ENCODE measurements around the gene SRGAP1.
A peak's percentile ranks its signal among the peaks of the same experiment; 100 is the strongest.

The SRGAP1 gene

DNA sequence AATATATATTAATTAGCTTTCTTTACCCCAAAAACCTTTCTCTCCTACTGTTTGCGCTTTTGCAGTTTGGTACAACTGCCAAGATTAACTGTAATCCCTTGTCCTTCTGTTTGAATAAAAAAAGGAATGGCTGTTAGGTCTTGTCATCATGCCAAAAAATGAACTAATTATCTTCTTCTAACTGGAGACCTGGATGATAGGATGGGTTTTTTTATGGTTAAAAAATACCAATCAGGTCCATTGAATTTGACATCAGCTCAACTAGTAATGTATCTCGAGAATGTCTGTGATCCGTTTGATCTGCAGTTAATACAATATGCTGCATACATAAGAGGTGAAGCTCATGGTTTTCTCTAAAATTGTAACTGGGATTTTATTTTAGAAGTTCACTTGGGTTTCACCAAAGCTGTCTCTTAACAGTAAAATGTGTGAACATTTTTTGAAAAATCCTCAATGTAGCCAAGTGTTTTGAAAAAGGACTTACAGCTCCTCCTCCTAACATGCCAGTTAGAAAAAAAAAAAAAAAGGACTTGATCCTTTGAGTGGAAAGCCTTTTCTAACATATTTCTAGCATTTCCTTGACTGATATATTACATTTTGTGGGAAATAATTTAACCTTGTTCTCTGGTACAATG is 96.8 kb downstream of the SRGAP1 start:
- no peak for DNase-seq

DNA sequence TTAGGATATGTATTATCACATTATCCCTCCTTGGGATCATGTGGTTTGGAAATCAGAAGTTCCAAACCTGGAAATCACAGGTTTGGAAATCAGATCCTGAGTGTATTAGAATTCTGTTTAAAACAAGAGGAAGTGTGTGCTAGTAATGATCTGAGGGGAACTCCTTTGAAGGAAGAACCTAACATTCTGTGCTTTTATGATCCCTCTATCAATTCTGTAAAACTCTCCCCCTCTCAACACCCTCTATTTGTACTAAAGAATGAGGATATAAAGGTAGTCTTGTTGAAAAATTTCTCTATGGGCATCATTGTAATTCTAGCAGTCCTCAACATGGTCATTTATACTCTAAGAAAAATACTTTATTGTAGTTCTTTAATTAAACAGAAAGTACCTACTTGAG is 97.4 kb downstream of the SRGAP1 start:
- DNase-seq: peak in 1 of 2 donors; percentile 29

DNA sequence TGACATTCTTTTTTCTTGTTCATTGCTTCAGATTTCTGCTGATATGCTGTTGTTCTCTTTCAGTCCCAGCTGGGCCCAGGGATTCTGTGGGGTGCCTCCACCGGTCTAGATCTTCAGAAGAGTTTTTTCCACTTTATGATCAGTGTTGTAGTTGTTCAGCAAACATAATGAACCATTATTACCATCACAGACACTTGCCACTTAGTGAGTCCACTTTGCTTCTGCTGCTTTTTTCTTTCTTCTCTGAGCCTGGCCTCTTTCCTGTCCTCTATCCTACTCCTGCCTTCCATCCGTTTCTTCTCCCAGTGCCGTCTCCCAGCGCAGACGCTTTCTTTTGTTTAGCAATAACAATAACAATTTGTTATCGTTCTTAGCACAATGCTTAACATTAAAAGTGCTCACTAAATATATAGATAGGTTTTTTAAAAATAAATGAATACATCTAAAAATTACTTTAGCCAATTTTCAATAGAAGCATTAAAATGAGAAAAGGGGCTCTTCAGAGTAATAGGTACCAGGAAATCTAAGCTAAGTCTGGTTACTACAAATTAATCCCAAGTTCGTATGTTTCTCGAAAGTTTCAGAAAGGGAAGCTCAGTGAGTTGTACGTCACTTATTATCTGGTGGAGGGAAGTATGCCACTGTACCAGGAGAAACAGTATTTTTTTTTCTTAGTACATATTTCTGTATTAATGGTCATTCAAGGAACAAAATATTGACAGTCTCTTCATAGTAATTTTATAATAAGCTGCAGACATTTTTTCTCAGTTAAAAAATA is 98.2 kb downstream of the SRGAP1 start:
- DNase-seq: no peak

DNA sequence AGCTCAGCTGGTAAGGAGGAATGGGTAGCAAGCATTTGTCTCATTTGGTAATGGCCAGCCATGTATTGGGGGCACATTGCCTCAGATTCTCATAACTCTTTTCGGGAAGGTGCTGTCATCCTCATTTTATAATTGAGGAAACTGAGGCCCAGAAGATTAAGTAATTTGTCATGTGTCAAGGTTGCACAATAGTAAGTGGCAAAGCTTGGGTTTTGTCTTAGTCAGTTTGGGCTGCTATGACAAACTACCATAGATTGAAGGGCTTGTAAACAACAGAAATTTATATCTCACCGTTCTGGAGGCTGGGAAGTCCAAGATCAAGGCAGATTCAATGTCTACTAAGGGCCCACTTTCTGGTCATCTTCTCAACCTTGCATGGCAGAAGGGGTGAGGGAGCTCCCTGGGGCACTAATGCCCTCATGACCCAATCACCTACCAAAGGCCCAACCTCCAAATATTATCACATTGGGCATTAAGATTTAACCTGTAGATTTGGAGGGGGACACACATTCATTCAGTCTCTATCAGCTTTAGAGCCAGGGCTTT is 99.6 kb downstream of the SRGAP1 start:
- DNase-seq: no peak

DNA sequence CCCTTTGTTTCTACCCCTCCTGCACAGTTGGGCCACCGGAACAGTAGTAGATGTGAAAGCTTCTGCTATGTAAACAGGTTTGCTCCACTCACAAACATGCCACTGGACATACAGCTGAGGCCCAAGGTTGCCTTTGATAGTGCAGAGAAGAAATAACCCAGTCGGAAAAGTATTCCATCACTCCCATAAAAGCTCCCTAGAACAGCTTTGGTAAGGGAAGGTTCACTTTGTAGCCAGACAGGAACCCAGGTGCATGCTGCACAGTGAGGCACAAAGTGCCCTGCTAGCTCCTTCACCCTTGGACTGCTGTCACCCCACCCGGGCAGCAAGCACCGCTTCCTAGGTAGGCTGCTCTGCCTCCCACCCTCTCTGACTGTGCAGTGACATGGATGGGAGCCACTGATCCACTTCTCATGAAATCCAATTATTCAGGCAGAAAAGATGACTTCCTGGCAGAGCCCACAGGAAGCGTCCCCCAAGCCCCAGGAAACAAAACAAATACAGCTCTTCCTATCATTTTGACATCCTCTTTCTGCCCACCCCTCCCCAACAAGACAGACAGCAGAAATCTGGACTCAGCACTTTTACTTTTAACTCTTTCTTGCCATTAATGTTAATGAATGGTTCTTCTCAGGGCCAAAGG is 100.2 kb downstream of the SRGAP1 start:
- DNase-seq: no peak

DNA sequence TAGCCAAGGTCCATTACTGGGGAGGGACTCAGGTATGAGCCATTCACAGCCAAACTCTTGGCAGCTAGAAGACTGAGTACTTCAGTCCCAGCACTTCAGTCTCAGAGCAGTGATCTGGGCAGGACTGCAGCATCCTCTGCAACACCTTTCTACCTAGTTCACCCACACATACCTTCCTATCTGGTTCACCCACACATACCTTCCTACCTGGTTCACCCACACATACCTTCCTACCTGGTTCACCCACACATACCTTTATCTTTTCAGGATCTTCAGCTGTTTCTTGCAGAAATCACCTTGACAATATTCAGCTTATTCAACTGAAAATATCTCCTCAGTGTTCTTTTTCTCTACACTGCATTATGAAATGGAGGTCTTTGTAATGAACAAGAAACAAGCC is 101.3 kb downstream of the SRGAP1 start:
- DNase-seq: no peak

DNA sequence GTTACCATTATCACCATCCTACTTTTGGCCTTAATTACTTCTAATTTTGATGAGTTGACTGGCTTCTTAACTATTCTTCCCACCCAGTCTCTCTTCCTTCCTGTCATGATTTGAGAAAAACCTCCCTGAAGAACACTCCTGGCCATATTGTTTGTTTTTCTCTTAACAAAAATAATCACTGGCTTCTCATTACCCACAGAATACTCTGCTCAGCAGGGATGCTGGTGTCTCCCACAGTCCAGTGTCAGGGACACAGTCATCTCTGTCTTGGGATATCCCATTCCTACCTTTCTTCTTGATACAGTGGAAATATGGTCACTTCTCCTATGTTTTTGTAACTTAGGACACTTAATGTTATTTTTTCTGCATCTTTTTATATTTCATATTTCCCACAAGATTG is 103.7 kb downstream of the SRGAP1 start:
- no peak for DNase-seq

DNA sequence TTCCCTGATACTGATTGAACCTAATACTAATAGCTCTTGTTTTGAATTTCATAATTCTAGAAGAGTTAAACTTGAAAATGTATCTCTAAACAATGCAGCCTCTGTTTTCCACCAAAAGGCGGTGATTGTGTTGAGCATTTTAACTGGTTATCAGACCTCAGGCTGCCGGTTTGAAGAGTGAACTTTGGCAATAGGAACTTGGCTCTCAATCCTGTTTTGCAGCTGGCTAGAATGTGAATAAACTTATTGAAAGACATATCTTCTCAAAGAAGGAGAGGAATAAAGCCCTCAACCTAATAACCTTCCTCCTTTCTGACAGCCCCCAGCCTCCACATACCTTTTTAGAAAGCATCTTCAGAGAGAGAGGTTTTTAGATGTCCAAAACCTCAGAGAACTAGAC is 105.4 kb downstream of the SRGAP1 start:
- no peak for DNase-seq

DNA sequence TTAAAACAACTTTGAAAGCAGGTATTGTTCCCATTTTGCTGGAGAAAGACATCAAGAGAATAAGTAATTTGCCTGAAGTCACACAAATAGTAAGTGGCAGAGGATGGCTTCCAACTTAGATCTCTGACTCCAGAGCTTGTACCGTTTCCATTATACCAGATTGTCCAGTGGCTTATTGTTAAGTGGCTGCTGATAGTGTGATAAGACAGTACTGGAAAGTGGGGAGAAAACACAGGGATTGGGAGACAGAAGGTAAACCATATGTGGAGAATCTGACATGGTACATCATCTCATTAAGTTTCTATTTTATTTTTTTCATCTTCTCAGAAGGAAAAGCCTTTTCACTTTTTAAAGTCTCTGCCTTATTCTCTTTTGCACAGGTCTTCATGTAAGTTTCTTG is 108.5 kb downstream of the SRGAP1 start:
- no peak for DNase-seq

DNA sequence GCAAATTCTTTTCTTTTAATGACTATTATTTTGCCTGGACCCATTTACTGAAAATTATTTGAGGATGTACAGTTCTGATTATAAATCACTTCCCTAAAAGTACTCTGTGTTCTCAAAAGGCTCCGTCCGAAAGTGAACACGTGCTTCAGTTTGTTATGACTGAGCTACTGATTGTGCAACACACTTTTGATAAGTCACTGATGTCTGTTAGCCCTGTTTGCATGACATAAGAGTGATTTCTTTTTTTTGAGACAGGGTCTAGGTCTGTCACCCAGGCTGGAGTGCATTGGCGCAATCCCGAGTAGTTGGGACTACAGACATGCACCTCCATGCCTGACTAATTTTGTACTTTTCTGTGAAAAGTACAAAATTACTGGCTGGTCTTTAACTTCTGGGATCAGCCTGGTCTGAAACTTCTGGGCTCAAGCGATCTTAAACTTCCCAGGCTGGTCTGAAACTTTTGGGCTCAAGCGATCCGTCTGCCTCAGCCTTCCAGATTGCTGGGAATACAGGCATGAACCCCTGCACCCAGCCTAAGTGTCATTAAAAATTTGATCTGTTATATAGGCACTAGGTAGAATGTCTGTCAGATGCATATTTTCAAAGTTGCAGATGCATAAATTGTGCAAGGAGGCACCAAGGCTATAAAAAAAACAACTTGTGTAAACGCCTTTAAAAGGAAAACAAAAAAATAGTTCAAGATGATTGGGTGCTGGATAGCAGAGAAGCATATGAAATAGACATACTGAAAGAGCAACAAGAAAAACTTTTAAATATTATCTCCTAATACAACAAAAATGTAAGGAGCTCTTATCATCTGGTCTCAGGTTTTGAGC is 111.5 kb downstream of the SRGAP1 start:
- DNase-seq: peak; percentile 85 to 94

DNA sequence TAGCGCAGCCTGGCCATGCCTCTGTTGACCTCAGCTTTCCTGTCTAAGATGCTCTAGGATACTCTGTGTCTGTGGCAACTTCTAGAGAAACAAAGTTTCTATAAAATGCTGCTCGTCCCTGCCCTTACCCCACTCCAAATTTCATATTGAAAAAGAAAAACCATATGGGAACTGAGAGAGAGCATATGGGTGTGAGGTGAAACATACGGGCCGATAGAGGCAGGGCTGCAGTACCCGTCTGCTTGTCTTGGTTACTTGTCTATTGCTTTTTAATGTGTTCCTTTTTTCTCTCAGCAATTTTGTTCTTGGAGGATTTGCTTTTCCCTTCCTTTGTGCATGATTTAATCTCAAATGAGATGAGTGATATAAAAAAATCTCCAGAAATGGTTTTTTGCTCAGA is 113.0 kb downstream of the SRGAP1 start:
- DNase-seq: no peak

DNA sequence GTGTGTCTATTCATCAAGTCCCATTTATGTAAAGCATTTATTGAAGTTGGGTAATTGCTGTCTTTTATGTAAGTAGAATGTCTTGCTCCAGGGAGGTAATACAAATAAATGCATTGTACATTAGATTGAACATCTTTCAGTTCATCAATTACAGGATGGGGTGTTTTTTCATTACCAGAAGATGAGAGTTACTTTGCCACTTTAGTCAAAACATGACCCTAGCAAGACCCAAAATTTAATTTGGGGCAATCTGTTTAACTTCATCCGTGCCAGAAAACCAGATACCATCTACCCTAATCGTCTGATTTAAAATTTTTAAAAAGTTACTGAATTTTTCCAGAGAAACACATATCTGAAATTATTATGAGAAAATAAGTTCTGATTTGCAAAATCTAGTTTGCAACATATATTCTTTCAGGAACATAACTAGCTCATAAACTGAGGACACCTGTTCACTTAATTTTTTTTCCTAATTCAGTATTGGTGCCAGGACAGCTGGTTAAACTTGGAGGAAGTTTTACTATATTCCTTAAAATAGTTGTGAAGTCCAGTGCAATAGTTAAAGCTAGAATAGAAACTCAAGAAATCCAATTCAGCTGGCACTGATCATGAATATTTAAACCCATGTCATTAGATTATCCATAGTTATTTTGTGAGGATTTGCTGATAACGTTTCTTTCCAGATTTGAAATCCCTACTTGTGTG is 114.5 kb downstream of the SRGAP1 start:
- no peak for DNase-seq

DNA sequence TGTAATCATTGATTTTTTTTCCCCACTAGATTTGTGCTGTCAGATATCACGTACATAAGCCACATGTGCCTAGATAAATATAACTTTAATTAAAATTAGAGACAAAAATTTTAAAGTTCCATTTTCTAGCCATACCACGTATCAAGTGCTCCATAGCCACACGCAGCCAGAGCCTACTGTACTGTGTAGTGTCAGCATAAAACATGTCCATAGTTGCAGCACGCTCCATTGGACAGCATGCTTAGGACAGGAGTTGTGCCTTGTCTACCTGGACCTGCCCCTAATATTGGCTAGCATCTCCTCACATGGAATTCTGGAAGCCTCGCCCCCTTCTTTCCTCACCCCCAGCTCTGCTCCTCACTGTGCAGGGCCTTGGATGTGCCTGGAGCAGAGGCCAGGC is 116.5 kb downstream of the SRGAP1 start:
- no peak for DNase-seq

DNA sequence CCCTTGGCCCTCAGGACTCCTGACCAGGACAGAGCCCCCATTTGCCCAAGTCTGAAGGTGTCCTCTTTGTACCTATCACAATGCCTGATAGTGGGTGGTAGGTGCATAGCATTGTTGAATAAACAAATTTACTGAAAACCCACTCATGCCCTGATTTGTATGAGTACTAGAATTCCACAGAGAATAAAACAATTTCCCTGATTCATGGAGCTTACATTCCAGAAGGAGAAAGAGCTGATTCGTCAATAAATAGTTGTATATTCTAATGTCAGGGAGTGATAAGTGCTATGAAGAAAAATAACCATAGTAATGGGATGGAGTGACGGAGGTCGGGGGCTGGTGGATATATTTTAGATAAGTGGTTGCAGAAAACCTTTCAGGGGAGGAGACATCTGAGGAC is 117.0 kb downstream of the SRGAP1 start:
- no peak for DNase-seq

DNA sequence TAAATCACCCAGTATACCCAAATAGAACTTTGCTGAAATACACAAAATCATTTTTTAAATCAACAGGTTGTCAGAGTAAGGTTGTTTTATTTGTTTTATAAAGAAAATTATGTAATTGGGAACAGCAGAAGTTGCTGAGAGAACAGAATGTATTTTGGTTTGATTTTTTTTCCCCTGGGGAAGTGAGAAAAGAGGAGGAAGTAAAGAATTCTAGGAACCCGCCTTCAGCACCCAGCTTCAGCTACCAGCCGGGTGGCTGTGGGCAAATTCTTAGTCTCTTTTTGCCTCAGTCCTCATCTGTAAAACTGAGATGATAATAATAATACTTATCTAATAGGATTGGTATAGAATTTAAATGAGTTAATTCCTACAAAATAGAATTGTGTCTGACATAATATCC is 119.4 kb downstream of the SRGAP1 start:
- DNase-seq: peak; percentile 58 to 62

DNA sequence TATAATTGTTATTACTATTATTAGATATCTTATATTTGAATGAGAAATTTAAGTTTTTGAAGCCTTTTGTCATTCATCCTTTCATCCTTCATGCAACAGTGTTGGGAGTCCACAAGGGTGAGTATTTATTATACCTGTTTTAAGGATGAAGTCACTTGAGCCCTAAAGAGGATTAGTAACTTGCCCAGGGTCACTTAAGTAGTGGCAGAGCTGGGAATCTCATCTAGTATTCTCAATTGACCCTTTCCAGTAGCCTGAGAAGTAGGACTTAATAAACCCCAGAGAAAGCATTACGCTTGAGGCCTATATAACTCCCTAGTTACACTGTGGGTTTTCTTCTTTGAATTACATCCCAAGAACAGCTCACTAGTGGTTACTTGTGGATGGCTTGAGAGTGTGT is 119.8 kb downstream of the SRGAP1 start:
- DNase-seq: no peak

DNA sequence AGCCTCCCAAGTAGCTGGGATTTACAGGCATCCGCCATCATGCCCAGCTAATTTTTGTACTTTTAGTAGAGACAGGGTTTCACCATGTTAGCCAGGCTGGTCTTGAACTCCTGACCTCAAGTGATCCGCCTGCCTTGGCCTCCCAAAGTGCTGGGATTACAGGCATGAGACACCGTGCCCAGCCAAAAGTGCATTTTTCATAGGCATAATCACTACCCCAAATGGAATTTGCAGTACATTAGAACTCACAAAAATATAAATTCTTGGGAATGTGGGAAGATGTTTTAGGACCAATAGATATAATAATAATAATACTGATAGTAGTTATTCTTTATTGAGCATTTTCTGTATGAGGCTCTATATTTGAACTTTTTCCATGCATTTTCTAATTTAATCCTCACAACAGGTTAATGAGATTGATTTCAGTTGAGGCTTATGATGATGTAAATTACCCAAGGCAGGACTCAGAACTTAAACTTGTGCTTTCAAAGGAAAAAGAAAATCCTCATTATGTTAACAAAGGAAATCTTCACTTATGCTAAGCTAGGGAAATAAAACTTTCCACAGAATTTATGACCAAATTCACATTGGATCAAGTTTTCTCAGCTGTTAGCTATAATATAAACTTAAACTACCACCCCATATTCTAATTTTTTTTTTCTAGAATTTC is 121.6 kb downstream of the SRGAP1 start:
- DNase-seq: no peak

DNA sequence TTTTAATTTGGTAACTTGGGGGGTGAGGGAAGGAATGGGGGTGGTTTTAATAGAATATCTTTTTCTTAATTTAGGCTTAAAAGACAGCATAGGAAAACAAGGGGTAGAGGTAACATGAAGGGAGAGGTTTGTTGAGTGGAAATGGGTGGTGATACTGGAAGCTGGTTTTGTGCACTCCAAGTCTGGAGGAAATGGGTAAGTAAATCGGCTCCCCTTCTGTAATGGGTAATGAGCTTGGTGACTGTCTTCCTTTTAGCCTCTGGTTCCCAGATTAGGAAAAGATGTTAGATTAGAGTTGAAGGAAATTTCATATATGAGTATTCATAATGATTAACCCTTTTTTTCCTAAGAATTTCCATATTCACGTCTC is 122.1 kb downstream of the SRGAP1 start:
- DNase-seq: no peak

DNA sequence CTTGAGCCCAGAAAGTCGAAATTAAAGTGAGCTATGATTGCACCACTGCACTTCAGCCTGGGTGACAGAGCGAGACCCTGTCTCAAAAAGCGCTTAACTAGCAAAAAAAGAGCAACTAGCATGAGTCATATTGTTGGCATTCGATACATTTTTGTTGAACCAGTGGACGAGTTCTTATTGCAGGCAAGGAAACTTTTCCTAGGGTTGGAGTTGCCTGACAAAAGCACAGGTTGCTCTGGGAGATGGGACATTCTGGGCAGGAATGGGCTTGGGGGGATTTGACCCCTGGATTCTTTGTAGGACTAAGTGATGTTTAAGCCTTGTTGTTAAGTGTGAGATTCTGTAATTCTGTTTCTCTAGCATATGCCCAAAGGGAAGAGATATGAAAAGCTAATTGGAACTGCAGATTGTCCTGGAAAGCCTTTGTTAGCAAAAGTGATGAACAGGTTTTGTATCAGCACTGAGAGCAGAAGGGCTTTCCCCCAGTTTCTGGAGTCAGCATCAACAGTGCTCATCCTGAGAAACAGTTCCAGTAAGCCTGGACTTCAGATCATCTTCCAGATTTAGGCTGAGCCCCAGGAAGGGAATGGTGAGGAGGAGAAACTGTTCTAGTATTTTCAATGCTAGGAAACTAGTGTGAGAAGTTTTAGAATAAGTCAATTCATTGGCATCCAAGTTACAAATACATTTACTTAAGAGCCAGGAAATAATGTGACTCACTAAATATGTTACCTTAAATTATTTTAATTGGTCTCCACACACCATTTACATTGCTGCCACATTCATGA is 123.1 kb downstream of the SRGAP1 start:
- DNase-seq: no peak

DNA sequence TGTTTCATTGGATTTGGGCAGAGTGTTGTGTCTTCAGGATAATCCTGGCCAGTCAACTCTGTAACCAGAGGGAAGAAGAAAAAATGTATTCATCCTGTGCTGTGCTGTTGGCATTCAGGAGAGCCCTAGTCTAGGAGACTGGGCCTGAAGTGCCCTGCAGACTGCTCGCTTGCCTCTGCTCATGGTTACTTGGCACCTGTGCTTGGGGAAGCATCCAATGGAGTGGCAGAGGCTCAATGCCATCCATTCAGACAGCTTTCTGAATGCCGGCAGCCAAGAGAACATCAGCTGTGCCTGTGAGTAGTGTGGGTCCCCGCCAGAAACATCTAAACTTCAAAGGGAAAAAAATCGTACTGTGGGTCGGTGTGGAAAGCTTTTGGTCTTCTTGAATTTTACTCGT is 124.2 kb downstream of the SRGAP1 start:
- DNase-seq: no peak

DNA sequence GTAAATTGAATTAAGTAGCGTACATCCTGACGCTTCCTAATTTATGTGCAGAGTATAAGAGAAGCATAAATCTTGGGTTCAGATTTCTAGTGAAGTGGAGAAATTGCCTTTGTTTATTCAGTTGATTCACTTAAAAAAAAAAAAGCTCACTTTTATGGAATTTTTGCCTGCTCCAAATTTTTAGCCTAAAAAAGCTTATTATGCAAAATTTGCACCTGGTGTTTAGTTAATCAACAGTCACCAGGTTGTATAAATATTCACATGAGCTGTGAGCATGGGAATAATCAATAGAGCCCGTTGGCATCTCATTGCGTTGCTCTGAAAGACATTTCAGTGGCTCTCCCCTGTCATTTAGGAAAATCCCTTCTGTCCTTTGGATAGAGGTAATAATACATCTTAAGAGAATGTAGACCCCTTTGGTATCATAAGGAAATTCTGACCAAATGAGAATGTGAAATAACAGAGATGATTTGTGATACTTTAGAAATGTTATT is 132.4 kb downstream of the SRGAP1 start:
- DNase-seq: no peak
